Esophagus squamous epithelium (tissue), 4 donors: Measurements from ENCODE around the gene PTPRM.

Experiments used
- CTCF ChIP-seq, 6 experiments: fragments of 450-650 bp in 4 of 6; fragments of 200-600 bp in 2 of 6; sonication (generic) in 2 of 6; IDR thresholded peaks; one replicate each; pipeline ENCODE4 v1.5.1; 2016 to 2019; ENCODE audit warnings: antibody characterized with exemption in 6 of 6, mild to moderate bottlenecking in 4 of 6, moderate library complexity in 4 of 6
- POLR2A ChIP-seq, 4 donors: fragments of 450-650 bp; IDR thresholded peaks; one replicate each; pipeline ENCODE4 v1.6.1; 2017; ENCODE audit warnings: antibody characterized with exemption in 4 of 4, mild to moderate bottlenecking in 4 of 4, moderate library complexity in 3 of 4

DNA sequence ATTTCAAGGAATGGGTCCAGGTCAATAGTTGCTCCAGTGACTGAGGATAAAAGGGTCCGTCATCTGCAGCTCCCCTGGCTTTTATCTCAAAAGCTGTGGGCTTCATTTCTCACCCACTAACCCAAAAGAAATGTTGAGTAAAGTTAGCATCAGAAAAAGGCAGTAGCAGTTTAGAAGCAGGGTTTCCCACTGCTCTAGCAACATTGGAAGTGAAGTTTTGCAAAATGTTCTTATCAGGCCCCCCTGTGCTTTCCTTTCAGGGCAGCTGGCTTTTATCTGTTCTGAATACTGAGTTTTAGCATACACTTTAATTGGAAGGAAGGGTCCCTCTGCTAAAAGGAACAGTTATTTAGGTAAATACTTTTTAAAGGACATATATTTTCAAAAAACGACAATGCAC lies 745.9 kb downstream of the PTPRM start:
- no peak for TF ChIP-seq CTCF (IDR thresholded peaks at IDR 0.05)
- TF ChIP-seq POLR2A (IDR thresholded peaks at IDR 0.05), result no peak
